GM12878 (cell line): ENCODE results near the gene CHRM1. TPM values are rescaled to one million over a fixed set of nuclear protein-coding genes. Genes with fewer than 3 reads are reported as not detected.
A peak's percentile ranks its signal among the peaks of the same experiment; 100 is the strongest.

Experiments used
- ATAC-seq: fragments of 200-7000 bp; cut with Tn5 transposase; 3 replicates; pipeline ENCODE4 v1.9.1; 2020; ENCODE audit warnings: mild to moderate bottlenecking, moderate library complexity
- BruUV-seq: library from RNA; stranded (reverse); fragments of 400-500 nt; replicated peaks from 2 replicates; lab custom pipeline; 2021; lab: Mats Ljungman, UMichigan
- CTCF ChIA-PET: fragments of 300-600 bp; sonication (Branson Sonifier 250); formaldehyde crosslinking; extraction: SDS; loops from one replicate; lab custom pipeline; 2021; ENCODE audit warnings: inconsistent platforms; lab: Yijun Ruan, JAX
- POLR2A ChIA-PET: fragments of 350-600 bp; formaldehyde crosslinking; extraction: SDS; loops from one replicate; lab custom pipeline; 2021; ENCODE audit warnings: inconsistent platforms; lab: Charles Lee
- RAD21 ChIA-PET: fragments of 300-600 bp; sonication (Branson Sonifier 250); formaldehyde crosslinking; loops from one replicate; lab custom pipeline; 2023; ENCODE audit warnings: antibody characterized with exemption; ENCODE audit not compliant: unreplicated experiment; lab: Charles Lee
- SMC1A ChIA-PET: fragments of 300-600 bp; sonication (Branson Sonifier 250); formaldehyde crosslinking; loops from one replicate; lab custom pipeline; 2023; ENCODE audit not compliant: unreplicated experiment, uncharacterized antibody; lab: Charles Lee
- DNase-seq: peaks from one replicate; pipeline ENCODE4 v3.0.0-alpha.2; 2011; ENCODE audit warnings: low read depth, low spot score
- FAIRE-seq: peaks from 3 replicates; lab custom pipeline; 2011; peaks lifted over from hg19 to GRCh38; lab: Jason Lieb, UNC
- H2AFZ ChIP-seq: 2 replicates; pipeline ENCODE4 v1.6.0; 2011; ENCODE audit warnings: low read depth, low read length, control low read depth; ENCODE audit not compliant: control insufficient read depth
- H3K27ac ChIP-seq: 2 replicates; pipeline ENCODE4 v1.5.1; 2011; ENCODE audit warnings: control low read depth; ENCODE audit not compliant: control insufficient read depth, insufficient read depth
- H3K27me3 ChIP-seq, 2 experiments: replicated peaks in 1 of 2; 2 replicates each; pipeline versions ENCODE4 v1.6.0 to v1.6.1; 2011; ENCODE audit warnings: low read length in 1 of 2; ENCODE audit not compliant: control insufficient read depth in 2 of 2, insufficient read depth in 2 of 2
- H3K36me3 ChIP-seq, 2 experiments: 2 replicates each; pipeline ENCODE4 v1.5.1; 2011; ENCODE audit warnings: low read length in 1 of 2; ENCODE audit not compliant: control insufficient read depth in 2 of 2, insufficient read depth in 2 of 2
- H3K4me1 ChIP-seq: 2 replicates; pipeline ENCODE4 v1.6.1; 2011; ENCODE audit warnings: mild to moderate bottlenecking, low read length, moderate library complexity, mixed read lengths; ENCODE audit not compliant: control insufficient read depth, insufficient read depth
- H3K4me2 ChIP-seq: 2 replicates; pipeline ENCODE4 v1.6.0; 2011; ENCODE audit warnings: control low read depth; ENCODE audit not compliant: control insufficient read depth, insufficient read depth
- H3K4me3 ChIP-seq: fragments of 200-600 bp; sonication (generic); 2 replicates; pipeline ENCODE4 v1.5.1; 2016
- H3K79me2 ChIP-seq: 2 replicates; pipeline ENCODE4 v1.6.0; 2011; ENCODE audit warnings: low read length; ENCODE audit not compliant: control insufficient read depth, insufficient read depth
- H3K9ac ChIP-seq: 2 replicates; pipeline ENCODE4 v1.8.0; 2011; ENCODE audit warnings: low read length, control low read depth, mixed read lengths; ENCODE audit not compliant: control insufficient read depth, insufficient read depth
- H3K9me3 ChIP-seq: replicated peaks from 3 replicates; pipeline ENCODE4 v1.5.1; 2011; ENCODE audit warnings: mild to moderate bottlenecking, low read length; ENCODE audit not compliant: control insufficient read depth, insufficient read depth
- H4K20me1 ChIP-seq: 2 replicates; pipeline ENCODE4 v1.6.0; 2011; ENCODE audit not compliant: control insufficient read depth, insufficient read depth
- BHLHE40 ChIP-seq, 2 experiments: fragments of 450-650 bp in 1 of 2; IDR thresholded peaks; 2 replicates each; pipeline ENCODE4 v1.6.1; 2011 to 2017; ENCODE audit warnings: low read depth in 2 of 2, borderline replicate concordance in 1 of 2, improper control_type of control experiment in 1 of 2, low read length in 1 of 2, mild to moderate bottlenecking in 1 of 2
- CTCF ChIP-seq, 3 experiments: IDR thresholded peaks in 2 of 3; conservative IDR thresholded peaks in 1 of 3; 2 replicates each; pipeline ENCODE4 v1.5.1; 2011; ENCODE audit warnings: low read depth in 3 of 3, low read length in 3 of 3, mild to moderate bottlenecking in 3 of 3, control low read depth in 2 of 3, moderate library complexity in 2 of 3, inconsistent platforms in 1 of 3, mixed read lengths in 1 of 3; ENCODE audit not compliant: control insufficient read depth in 2 of 3, insufficient read depth in 1 of 3; ENCODE audit errors: extremely low read depth in 1 of 3
- DPF2 ChIP-seq: fragments of 450-650 bp; IDR thresholded peaks from 2 replicates; pipeline ENCODE4 v1.6.1; 2017; ENCODE audit warnings: mild to moderate bottlenecking
- EZH2 ChIP-seq: IDR thresholded peaks from 2 replicates; pipeline ENCODE4 v1.6.1; 2012; ENCODE audit warnings: low read depth, mild to moderate bottlenecking, control low read depth, inconsistent platforms, low read length, borderline replicate concordance; ENCODE audit not compliant: control insufficient read depth
- GABPA ChIP-seq: IDR thresholded peaks from 2 replicates; pipeline ENCODE4 v1.6.1; 2014; ENCODE audit warnings: antibody characterized with exemption, low read depth, mild to moderate bottlenecking, inconsistent platforms
- MEF2A ChIP-seq: IDR thresholded peaks from 2 replicates; pipeline ENCODE4 v1.6.1; 2011; ENCODE audit warnings: low read depth, mild to moderate bottlenecking, low read length, moderate library complexity; ENCODE audit not compliant: insufficient read depth
- MEF2B ChIP-seq: fragments of 450-650 bp; IDR thresholded peaks from 2 replicates; pipeline ENCODE4 v1.6.1; 2018; ENCODE audit warnings: mild to moderate bottlenecking, moderate library complexity; ENCODE audit not compliant: partially characterized antibody, poor library complexity, severe bottlenecking
- POLR2AphosphoS5 ChIP-seq: IDR thresholded peaks from 2 replicates; pipeline ENCODE4 v1.6.1; 2011; ENCODE audit warnings: mild to moderate bottlenecking, low read length, inconsistent platforms
- RB1 ChIP-seq: fragments of 450-650 bp; formaldehyde crosslinking; IDR thresholded peaks from 2 replicates; pipeline ENCODE4 v1.6.1; 2017; ENCODE audit warnings: mild to moderate bottlenecking, borderline replicate concordance
- TAF1 ChIP-seq: IDR thresholded peaks from 2 replicates; pipeline ENCODE4 v1.6.1; 2011; ENCODE audit warnings: mild to moderate bottlenecking, low read depth, low read length, borderline replicate concordance
- YY1 ChIP-seq: IDR thresholded peaks from 2 replicates; pipeline ENCODE4 v1.6.1; 2011; ENCODE audit warnings: low read depth, mild to moderate bottlenecking, low read length
- ZNF274 ChIP-seq: IDR thresholded peaks from one replicate; pipeline ENCODE4 v1.8.0; 2011; ENCODE audit not compliant: insufficient read length, insufficient read depth
- WGBS: methylation state at CpG from one replicate; pipeline ENCODE4 v1.1.6; 2016; ENCODE audit warnings: low lambda C conversion rate; ENCODE audit not compliant: insufficient replicate concordance, insufficient coverage; ENCODE audit errors: missing lambda C conversion rate; 5-methylcytosine and 5-hydroxymethylcytosine counted together
- in situ Hi-C: fragments of 300-500 bp; cut with MboI; formaldehyde crosslinking; loops from 9 replicates; pipeline ENCODE4 v1.14.3; 2018; ENCODE audit warnings: mixed read lengths
- intact Hi-C: fragments of 100-400 bp; cut with micrococcal nuclease; formaldehyde crosslinking; loops from one replicate; pipeline ENCODE4 v1.14.2; 2022; ENCODE audit not compliant: unreplicated experiment
- polyA plus RNA-seq, 11 experiments: library from polyadenylated mRNA; depleted of rRNA in 4 of 11; unstranded in 6 of 11; stranded (reverse) in 5 of 11; fragments of >200 nt; fragmentation: Nextera tagmentation in 4 of 11; fragmentation: Illumina TruSeq in 1 of 11; extraction: Ambion mirVana in 4 of 11; extraction: Trizol in 1 of 11; gene quantifications; 1 replicate in 1 of 11; 2 replicates in 10 of 11; pipeline versions ENCODE4 v1.2.1 to v1.2.3, GENCODE V29; 2011 to 2016; ENCODE audit warnings: inconsistent platforms in 2 of 11, missing spikeins in 2 of 11, low read depth in 1 of 11
- total RNA-seq, 4 experiments: library from RNA; depleted of rRNA in 3 of 4; stranded (reverse); fragments of >200 nt in 3 of 4; fragmentation: Illumina TruSeq in 1 of 4; extraction: Trizol in 1 of 4; gene quantifications; 2 replicates each; pipeline versions ENCODE4 v1.2.1 to v1.2.3, GENCODE V29; 2013 to 2021
- TF ChIP-seq, protein P1 (sequence below): fragments of 450-650 bp; IDR thresholded peaks from 2 replicates; pipeline ENCODE4 v1.6.1; 2017; ENCODE audit warnings: mild to moderate bottlenecking, moderate library complexity
- TF ChIP-seq, protein P2 (sequence below): IDR thresholded peaks from 2 replicates; pipeline ENCODE4 v1.6.1; 2011; ENCODE audit warnings: low read depth, low read length, improper control_type of control experiment, borderline replicate concordance

The CHRM1 gene
- total and polyA plus RNA-seq, 10 of the 15 experiments (the other 5 are each of a cell fraction or from before 2014, with no cell fraction given): not detected

GRCh38 chr11:62881579-62882430, 39.4 kb downstream of the CHRM1 start:
- no peak for FAIRE-seq
- TF ChIP-seq CTCF (IDR thresholded peaks at IDR 0.05 in 2 of 3, conservative IDR thresholded peaks at IDR 0.05 in 1 of 3; ENCODE audit: control insufficient read depth in 2 of 3, extremely low read depth in 1 of 3, insufficient read depth in 1 of 3, low read depth in 3 of 3, low read length in 3 of 3) (no peak), GABPA (no peak), MEF2A (no peak), DPF2 (no peak), MEF2B (peak; percentile 28), RB1 (no peak), POLR2AphosphoS5 (0 out of 2 replicates have a peak, but pooled peaks have one; percentile 39), EZH2 (no peak), YY1 (no peak), TAF1 (peak; percentile 56; the same call in 1 of the 2 replicates), BHLHE40 (IDR thresholded peaks at IDR 0.05; ENCODE audit: borderline replicate concordance in 1 of 2, low read depth in 2 of 2, low read length in 1 of 2) (peak; percentile 85 to 90), ZNF274 (no peak)
- TF ChIP-seq, protein P1, sequence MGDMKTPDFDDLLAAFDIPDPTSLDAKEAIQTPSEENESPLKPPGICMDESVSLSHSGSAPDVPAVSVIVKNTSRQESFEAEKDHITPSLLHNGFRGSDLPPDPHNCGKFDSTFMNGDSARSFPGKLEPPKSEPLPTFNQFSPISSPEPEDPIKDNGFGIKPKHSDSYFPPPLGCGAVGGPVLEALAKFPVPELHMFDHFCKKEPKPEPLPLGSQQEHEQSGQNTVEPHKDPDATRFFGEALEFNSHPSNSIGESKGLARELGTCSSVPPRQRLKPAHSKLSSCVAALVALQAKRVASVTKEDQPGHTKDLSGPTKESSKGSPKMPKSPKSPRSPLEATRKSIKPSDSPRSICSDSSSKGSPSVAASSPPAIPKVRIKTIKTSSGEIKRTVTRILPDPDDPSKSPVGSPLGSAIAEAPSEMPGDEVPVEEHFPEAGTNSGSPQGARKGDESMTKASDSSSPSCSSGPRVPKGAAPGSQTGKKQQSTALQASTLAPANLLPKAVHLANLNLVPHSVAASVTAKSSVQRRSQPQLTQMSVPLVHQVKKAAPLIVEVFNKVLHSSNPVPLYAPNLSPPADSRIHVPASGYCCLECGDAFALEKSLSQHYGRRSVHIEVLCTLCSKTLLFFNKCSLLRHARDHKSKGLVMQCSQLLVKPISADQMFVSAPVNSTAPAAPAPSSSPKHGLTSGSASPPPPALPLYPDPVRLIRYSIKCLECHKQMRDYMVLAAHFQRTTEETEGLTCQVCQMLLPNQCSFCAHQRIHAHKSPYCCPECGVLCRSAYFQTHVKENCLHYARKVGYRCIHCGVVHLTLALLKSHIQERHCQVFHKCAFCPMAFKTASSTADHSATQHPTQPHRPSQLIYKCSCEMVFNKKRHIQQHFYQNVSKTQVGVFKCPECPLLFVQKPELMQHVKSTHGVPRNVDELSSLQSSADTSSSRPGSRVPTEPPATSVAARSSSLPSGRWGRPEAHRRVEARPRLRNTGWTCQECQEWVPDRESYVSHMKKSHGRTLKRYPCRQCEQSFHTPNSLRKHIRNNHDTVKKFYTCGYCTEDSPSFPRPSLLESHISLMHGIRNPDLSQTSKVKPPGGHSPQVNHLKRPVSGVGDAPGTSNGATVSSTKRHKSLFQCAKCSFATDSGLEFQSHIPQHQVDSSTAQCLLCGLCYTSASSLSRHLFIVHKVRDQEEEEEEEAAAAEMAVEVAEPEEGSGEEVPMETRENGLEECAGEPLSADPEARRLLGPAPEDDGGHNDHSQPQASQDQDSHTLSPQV: no peak
- TF ChIP-seq, protein P2, sequence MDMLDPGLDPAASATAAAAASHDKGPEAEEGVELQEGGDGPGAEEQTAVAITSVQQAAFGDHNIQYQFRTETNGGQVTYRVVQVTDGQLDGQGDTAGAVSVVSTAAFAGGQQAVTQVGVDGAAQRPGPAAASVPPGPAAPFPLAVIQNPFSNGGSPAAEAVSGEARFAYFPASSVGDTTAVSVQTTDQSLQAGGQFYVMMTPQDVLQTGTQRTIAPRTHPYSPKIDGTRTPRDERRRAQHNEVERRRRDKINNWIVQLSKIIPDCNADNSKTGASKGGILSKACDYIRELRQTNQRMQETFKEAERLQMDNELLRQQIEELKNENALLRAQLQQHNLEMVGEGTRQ: peak; percentile 11; the same call in 1 of the 2 replicates

More at GRCh38 chr11:62881579-62882430, 39.4 kb downstream of the CHRM1 start:
- peak overlapping the region; percentile 78 for H2AFZ ChIP-seq
- H3K27me3 ChIP-seq: no peaks in the 10 kb centered on the region
- ATAC-seq: peak; percentile 78
- peaks cover 26 to 31% of the 10 kb centered on the region in 2 experiments for H3K36me3 ChIP-seq
- H3K4me2 ChIP-seq: peak overlapping the region; percentile 98
- RAD21 ChIA-PET: interaction anchor here (0.7 to 2.8 kb wide), 13 partner anchors 19 to 290 kb away, joined by 3 to 18 read pairs (median 4); partner anchors contain the start of genes C11orf98, CSKMT, STX5 and TMEM179B
- POLR2A ChIA-PET: interaction anchor here (0.5 to 4.4 kb wide), 12 partner anchors 20 to 210 kb away, joined by 3 to 41 read pairs (median 6); partner anchors contain the start of genes HNRNPUL2, LBHD1, TMEM179B and UQCC3
- 0 out of 2 replicates have a peak, but pooled peaks cover 3% of the 10 kb centered on the region for H4K20me1 ChIP-seq
- peak; percentile 45 for DNase-seq
- WGBS: 3% methylated on average over 13 of the region's 21 CpGs
- peak overlapping the region; percentile 91 for H3K4me3 ChIP-seq
- peak overlapping the region; percentile 96 for H3K9ac ChIP-seq
- H3K79me2 ChIP-seq: peaks cover 49% of the 10 kb centered on the region
- SMC1A ChIA-PET: interaction anchor here (0.7 to 2.0 kb wide), 11 partner anchors 20 to 487 kb away, joined by 3 to 9 read pairs (median 3); partner anchors contain the start of genes HNRNPUL2, NXF1, TMEM179B and TTC9C
- H3K9me3 ChIP-seq: no peaks in the 10 kb centered on the region
- no TSS peak for BruUV-seq
- H3K27ac ChIP-seq: peak overlapping the region; percentile 95
- peaks cover 15% of the 10 kb centered on the region for H3K4me1 ChIP-seq
- CTCF ChIA-PET: interaction anchor here (0.6 to 5.7 kb wide), 10 partner anchors 19 to 290 kb away, joined by 3 to 38 read pairs (median 5); partner anchors contain the start of genes STX5, TMEM179B, TMEM223 and TUT1
- in situ Hi-C loops (no loop called here), intact Hi-C loops (loop anchor here (2.0 to 5.0 kb wide), 2 partner anchors 41 to 95 kb away; partner anchors contain the start of gene TMEM179B)
